GM18507 (cell line): ENCODE results near the gene ANGPTL4.
"Not testable (repeated sequence)": the region's sequence is repeated elsewhere in the genome, so short reads cannot be mapped to it uniquely, and the experiment has no call there.

ENCODE experiments used
- DNase-seq: peaks from one replicate; pipeline ENCODE4 v3.0.0; 2011; ENCODE audit warnings: low read depth; ENCODE audit not compliant: insufficient read length; ENCODE audit errors: extremely low spot score
- FAIRE-seq: peaks from 2 replicates; lab custom pipeline; 2011; peaks lifted over from hg19 to GRCh38; lab: Jason Lieb, UNC

Gene ANGPTL4

DNA sequence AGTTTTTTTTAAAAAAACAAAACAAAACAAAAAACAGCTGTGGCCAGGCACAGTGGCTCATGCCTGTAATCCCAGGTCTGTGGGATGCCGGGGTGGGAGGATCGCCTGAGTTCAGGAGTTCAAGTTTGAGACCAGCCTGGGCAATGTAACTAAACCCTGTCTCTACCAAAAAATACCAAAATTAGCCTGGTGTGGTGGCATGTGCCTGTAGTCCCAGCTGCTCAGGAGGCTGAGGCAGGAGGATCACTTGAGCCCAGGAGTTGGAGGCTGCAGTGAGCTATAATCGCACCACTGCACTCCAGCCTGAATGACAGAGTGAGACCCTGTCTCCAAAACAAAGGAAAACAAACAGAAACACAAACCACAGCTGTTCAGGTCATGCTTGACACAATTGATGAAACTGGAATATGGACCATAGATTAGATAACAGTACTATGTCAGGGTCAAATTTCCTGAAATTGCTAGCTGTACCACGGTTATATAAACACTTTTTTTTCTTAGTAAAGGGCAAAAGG lies 6.9 kb upstream of the ANGPTL4 start:
- DNase-seq (no peak), FAIRE-seq (no peak)

DNA sequence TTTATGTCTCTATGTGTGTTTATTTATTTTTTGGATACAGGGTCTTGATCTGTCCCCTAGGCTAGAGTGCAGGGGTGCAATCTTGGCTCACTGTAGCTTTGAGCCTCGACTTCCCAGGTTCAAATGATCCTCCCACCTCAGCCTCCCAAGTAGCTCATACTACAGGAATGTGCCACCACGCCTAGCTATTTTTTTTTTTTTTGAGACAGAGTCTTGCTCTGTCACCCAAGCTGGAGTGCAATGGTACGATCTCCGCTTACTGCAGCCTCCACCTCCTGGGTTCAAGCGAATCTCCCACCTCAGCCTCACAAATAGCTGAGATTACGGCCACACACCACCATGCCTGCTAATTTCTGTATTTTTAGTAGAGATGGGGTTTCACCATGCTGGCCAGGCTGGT lies 5.0 kb upstream of the ANGPTL4 start:
- FAIRE-seq, result no peak

DNA sequence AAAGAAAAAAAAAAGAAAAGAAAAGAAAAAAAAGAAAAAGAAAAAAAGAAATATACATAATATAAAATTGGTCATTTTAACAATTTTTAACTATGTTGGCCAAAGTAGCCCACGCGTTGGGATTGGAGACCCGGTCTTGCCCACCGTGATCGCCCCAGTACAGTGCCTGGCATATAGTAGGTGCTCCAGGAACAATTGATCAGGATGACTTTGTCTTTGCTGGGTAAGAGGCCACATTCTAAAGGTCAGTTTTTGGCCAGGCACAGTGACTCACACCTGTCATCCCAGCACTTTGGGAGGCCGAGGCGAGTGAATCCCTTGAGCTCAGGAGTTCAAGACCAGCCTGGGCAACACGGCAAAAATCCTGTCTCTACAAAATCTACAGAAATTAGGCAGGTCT lies 3.8 kb upstream of the ANGPTL4 start:
- FAIRE-seq, result no peak
- no peak for DNase-seq

More for the DNA sequence above, 5.0 kb upstream of the ANGPTL4 start:
- DNase-seq, result no peak

DNA sequence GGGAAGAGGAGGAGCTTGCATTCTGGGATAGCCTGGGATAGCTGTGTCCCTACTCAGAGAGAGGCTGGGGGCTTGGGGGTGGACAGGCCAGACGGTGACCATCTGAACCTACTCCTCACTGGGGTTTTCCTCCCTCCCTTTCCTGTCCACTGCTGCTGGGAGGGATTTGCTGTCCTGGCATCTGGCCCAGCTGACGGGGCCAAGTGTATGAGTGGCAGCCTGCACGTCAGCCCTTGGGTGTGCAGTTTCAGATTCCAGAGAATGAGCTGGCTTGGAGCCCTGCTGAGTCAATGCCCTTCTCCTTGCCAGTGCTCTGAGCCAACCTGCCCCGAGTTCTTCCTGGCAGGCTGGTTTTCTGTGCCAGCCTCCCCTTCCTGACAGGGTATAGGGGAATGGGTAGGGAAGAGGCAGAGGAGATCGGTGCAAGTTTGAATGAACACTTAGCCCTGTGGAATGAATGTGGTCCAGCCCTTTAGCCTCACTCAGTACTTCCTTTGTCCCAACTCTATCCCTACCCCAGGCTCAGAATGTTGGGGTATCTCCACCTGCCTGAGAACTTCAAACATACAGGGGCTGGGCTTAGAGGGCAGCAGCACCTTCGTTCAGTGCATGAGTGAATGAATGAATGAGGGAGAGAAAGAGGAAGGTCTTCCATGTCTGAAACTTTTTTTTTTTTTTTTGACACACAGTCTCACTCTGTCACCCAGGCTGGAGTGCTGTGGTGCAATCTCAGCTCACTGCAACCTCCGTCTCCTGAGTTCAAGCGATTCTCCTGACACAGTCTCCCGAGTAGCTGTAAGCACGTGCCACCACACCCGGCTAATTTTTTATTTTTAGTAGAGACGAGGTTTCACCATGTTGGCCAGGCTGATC lies 1.8 kb upstream of the ANGPTL4 start:
- DNase-seq (no peak), FAIRE-seq (no peak)

DNA sequence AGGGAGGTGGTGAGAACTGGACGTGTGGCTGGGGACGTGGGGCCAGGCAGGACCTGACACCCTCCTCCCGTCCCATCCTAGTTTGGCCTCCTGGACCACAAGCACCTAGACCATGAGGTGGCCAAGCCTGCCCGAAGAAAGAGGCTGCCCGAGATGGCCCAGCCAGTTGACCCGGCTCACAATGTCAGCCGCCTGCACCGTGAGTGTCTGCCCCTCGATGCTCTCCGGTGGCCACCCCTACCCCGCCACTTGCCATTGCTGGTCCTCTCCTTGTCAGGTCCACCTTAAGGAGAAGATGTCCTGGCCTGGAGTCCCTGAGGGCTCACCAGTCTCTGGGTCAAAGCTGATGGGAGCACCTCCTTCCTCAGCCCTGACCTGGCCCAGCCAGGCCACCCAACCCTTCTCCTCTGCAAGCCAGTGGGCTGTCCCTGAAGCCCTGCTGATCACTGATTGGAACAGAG lies 2.2 kb downstream of the ANGPTL4 start:
- no peak for FAIRE-seq
- no peak for DNase-seq

DNA sequence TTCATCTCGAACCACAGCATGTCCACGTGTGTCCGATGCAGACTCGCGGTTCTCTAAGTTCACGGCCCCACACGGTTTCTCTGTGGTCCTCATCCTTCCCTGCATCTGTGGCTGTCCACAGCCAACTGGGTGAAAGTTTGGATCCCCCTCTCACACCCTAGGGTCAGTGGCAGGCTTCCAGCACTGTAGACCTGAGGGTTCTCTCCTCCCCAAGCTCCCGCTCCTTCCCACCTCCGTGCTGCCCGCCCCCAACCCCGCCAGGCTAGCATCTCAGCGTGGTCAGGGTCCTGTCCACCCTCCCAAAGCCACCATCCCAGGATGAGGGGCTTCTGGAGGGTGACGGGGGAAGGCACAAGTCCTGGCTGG lies 3.0 kb downstream of the ANGPTL4 start:
- DNase-seq (no peak), FAIRE-seq (no peak)

DNA sequence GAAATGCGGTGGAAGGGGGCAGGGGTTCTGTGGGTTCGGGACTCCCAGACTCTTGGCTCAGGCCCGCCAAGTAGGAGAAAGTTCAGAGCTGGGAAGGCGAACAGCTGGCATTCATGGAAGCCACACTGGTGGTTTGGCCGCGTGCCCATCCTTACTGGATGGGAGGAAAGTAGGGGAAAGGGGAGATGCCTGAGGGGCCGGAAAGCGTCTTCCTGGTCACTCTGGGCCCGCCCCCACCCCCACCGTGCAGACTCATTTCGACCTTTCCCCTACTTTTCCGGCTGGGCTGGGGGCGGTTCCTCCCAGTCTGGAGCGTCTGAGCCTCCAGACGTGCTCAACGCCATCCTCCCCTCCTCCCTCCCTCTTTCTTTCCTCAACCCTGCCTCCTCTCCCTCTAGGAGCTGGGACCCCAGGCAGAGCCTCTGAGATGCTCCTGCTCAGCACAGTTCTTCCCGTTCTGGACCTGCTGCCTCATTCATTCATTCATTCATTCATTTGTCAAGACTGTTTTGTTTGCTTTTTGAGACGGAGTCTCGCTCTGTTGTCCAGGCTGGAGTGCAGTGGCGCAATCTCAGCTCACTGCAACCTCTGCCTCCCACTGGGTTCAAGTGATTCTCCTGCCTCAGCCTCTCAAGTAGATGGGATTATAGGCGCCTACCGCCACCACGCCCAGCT lies 3.5 kb downstream of the ANGPTL4 start:
- DNase-seq, result no peak
- FAIRE-seq, result no peak

DNA sequence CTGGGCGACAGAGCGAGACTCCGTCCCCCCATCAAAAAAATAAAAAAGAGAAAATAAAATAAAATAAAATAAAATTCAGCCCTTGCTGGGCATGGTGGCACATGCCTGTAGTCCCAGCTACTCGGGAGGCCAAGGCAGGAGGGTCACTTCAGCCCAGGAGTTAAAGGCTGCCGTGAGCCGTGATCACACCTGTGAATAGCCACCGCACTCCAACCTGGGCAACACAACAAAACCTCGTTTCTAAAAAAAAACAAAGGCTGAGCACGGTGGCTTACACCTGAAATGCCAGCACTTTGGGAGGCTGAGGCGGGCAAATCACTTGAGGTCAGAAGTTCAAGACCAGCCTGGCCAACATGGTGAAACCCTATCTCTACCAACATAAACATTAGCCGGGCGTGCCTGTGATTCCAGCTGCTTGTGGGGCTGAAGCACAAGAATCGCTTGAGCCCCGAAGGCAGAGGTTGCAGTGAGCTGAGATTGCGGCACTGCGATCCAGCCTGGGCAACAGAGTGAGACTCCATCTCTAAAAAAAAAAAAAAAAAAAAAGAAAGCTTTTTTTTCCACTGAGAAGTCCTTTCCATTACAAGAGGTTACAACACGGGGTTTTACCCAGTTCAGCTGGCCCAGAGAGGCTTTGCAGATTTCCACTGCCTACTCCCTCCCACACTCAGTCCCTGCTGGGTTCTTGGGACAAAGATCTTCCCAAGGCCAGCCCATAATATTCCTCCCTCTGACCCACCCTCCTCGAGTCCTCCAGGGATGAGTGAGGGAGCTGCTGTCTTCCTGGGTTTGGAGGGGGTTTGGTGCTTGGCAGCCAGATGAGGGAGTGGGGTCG lies 6.4 kb downstream of the ANGPTL4 start:
- FAIRE-seq, result no peak

DNA sequence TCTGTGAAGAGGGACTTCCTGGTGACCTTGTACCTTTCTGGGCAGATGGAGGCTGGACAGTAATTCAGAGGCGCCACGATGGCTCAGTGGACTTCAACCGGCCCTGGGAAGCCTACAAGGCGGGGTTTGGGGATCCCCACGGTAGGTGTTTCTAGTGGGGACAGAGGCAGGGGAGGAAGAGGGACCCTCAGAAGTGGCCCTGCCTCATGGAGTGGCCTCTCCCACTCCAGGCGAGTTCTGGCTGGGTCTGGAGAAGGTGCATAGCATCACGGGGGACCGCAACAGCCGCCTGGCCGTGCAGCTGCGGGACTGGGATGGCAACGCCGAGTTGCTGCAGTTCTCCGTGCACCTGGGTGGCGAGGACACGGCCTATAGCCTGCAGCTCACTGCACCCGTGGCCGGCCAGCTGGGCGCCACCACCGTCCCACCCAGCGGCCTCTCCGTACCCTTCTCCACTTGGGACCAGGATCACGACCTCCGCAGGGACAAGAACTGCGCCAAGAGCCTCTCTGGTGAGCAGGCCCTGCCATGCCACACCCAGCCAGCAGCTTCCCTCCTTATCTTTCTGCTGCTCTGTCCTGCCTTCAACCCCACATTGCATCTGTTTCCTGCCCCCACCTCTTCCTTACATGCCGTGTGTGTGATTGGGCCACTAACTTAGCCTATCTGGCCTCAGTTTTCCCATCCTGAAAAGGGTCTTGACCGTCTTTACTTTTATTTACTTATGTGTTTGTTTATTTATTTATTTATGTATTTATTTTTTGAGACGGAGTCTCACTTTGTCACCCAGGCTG lies 7.3 kb downstream of the ANGPTL4 start:
- DNase-seq (no peak), FAIRE-seq (no peak)

More for the DNA sequence above, 6.4 kb downstream of the ANGPTL4 start:
- no peak for DNase-seq

DNA sequence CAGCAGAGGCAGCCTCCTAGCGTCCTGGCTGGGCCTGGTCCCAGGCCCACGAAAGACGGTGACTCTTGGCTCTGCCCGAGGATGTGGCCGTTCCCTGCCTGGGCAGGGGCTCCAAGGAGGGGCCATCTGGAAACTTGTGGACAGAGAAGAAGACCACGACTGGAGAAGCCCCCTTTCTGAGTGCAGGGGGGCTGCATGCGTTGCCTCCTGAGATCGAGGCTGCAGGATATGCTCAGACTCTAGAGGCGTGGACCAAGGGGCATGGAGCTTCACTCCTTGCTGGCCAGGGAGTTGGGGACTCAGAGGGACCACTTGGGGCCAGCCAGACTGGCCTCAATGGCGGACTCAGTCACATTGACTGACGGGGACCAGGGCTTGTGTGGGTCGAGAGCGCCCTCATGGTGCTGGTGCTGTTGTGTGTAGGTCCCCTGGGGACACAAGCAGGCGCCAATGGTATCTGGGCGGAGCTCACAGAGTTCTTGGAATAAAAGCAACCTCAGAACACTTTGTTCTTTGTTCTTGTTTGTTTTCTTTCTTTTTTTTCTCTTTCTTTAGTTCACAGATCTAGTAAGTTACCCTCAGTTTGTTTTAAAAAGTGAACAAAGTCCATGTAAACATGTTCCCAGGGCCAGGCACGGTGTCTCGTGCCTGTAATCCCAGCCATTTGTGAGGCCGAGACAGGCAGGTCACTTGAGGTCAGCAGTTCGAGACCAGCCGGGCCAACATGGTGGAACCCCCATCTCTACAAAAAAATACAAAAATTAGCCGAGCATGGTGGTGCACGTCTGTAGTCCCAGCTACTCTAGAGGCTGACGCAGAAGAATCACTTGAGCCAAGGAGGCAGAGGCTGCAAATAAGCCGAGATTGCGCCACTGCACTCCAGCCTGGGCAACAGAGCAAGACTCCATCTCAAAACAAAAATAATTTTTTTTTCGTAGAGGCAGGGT lies 10.2 kb downstream of the ANGPTL4 start:
- DNase-seq, result no peak
- no peak for FAIRE-seq

DNA sequence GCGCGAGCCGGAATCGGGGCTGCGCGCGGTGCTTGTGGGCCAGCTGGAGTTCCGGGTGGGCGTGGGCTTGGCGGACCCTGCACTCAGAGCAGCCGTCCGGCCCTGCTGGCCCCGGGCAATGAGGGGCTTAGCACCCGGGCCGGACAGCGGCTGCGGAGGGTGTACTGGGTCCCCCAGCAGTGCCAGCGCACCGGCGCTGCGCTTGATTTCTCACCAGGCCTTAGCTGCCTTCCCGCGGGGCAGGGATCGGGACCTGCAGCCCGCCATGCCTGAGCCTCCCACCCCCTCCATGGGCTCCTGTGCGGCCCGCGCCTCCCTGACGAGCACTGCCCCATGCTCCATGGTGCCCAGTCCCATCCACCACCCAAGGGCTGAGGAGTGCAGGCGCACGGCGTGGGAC lies 11.8 kb downstream of the ANGPTL4 start:
- FAIRE-seq, DNase-seq: not testable (repeated sequence)

DNA sequence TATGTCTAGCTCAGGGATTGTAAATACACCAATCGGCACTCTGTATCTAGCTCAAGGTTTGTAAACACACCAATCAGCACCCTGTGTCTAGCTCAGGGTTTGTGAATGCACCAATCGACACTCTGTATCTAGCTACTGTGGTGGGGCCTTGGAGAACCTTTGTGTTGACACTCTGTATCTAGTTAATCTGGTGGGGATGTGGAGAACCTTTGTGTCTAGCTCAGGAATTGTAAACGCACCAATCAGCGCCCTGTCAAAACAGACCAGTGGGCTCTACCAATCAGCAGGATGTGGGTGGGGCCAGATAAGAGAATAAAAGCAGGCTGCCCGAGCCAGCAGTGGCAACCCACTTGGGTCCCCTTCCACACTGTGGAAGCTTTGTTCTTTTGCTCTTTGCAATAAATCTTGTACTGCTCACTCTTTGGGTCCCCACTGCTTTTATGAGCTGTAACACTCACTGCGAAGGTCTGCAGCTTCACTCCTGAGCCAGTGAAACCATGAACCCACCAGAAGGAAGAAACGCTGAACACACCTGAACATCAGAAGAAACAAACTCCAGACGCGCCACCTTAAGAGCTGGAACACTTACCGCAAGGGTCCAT lies 12.5 kb downstream of the ANGPTL4 start:
- FAIRE-seq, DNase-seq: not testable (repeated sequence)

DNA sequence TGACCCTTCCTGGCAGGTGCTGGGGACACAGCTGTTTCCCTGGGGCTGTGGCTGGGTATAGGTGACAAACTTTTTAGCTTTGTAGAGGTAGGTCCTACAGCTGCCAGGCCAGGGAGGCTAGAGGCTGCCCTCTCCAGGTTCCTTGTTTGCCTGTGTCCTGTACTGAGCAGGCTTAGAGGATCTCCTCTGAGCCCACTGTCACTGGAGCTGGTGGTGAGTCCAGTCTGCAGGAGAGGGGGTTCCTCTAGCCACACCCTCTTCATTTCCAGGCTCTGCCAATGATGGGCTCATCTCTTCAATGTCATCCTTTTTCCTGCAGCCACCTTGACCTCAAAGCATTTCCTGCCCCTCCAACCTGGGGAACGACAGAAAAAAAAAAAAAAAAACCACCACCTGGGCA lies 13.6 kb downstream of the ANGPTL4 start:
- DNase-seq (no peak), FAIRE-seq (no peak)

DNA sequence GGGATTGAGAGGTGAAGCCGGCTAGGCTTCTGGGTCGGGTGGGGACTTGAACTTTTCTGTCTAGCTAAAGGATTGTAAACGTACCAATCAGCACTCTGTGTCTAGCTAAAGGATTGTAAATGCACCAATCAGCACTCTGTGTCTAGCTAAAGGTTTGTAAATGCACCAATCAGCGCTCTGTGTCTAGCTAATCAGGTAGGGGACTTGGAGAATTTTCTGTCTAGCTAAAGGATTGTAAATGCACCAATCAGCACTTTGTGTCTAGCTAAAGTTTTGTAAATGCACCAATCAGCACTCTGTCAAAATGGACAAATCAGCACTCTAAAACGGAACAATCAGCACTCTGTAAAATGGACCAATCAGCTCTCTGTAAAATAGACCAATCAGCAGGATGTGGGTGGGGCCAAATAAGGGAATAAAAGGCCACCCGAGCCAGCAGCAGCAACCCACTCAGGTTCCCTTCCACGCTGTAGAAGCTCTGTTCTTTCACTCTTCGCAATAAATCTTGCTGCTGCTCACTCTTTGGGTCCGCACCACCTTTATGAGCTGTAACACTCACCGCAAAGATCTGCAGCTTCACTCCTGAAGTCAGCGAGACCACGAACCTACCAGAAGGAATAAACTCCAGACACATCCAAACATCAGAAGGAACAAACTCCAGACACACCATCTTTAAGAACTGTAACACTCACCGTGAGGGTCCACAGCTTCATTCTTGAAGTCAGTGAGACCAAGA lies 15.4 kb downstream of the ANGPTL4 start:
- not testable (repeated sequence) for DNase-seq, FAIRE-seq

DNA sequence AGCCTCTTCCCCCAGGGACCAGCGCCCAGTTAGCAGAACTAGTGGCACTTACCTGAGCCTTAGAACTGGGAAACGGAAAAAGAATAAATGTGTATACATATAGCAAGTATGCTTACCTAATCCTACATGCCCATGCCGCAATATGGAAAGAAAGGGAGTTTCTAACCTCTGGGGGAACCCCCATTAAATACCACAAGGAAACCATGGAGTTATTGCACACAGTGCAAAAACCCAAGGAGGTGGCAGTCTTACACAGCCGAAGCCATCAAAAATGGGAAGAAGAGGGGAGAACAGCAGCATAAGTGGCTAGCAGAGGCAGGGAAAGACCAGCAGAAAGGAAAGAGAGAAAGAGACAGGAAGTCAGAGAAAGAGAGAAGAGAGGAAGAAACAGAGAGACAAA lies 20.6 kb downstream of the ANGPTL4 start:
- DNase-seq, FAIRE-seq: not testable (repeated sequence)

DNA sequence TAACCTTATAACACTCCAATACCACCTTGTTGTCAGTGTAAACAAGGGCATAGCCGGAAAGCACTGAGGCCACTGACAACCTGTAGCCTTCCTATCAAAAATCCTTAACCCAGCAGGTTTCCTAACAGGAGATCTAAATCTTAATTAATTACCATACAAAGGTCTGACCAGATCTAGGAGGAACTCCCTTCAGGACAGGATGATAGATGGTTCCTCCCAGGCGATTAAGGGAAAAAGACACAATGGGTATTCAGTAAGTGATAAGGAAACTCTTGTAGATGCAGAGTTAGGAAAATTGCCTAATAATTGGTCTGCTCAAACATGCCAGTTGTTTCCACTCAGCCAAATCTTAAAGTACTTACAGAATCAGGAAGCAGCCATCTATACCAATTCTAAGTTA lies 21.1 kb downstream of the ANGPTL4 start:
- FAIRE-seq, result not testable (repeated sequence)

DNA sequence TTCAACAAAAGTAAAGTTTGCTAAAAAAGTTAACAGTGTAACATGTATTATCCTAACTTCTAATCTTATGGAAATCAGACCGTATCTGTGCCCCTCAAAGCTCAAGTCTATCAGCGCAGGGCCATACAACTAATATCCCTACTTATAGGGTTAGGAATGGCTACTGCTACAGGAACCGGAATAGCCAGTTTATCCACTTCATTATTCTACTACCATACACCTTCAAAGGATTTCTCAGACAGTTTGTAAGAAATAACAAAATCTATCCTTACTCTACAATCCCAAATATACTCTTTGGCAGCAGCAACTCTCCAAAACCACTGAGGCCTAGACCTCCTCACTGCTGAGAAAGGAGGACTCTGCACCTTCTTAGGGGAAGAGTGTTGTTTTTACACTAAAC lies 21.6 kb downstream of the ANGPTL4 start:
- FAIRE-seq, result not testable (repeated sequence)

More for the DNA sequence above, 21.1 kb downstream of the ANGPTL4 start:
- not testable (repeated sequence) for DNase-seq

More for the DNA sequence above, 21.6 kb downstream of the ANGPTL4 start:
- not testable (repeated sequence) for DNase-seq
